Measurements from ENCODE around the gene OIP5. TPM values are rescaled to one million over a fixed set of nuclear protein-coding genes. Genes with fewer than 3 reads are reported as not detected.
"Not testable (repeated sequence)": the region's sequence is repeated elsewhere in the genome, so short reads cannot be mapped to it uniquely, and the experiment has no call there.

OIP5 gene
- total RNA-seq, 4 donors from 2014 or later, result 0.76 to 1.9 (median 1.5) TPM

DNA sequence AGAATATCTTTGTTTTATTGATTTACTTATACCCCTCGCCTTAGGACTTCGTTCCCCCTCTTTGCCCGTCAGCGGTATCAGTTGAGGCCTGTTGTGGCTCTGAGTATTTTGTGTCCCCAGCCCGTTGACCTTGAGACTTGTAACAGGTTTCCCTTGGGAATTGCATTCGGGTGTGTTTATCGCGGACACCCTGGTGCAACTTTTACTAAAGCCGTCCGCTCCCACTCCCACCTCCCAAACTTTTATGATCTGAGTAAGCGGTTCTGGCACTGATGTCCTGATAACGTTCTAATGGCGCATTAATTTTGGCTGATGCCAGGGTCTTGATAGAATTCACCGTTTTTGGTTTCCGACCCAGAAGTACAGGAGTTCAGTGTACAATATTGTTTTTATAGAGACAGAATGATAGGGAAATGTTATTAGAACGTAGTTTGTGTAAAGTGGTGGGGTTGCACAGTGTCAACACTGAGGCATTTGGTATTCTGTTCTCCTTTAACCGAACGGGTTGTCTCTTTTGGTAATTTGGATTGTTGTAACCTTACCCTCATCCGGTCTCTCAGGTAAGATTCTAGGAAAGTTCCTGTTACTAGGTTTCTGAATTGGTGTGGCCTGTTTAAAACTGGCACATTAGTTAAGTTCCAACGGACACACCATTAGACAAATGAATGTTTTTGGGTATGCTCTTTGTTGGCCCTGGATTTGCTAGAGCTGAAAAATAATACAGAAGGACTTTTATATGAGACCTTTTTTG is 47.8 kb downstream of the OIP5 start:
- 1% methylated on average over 20 of the region's 20 CpGs for WGBS, 2 donors
- DNase-seq (ENCODE audit: low spot score in 2 of 2), result peak; percentile 17 to 75

DNA sequence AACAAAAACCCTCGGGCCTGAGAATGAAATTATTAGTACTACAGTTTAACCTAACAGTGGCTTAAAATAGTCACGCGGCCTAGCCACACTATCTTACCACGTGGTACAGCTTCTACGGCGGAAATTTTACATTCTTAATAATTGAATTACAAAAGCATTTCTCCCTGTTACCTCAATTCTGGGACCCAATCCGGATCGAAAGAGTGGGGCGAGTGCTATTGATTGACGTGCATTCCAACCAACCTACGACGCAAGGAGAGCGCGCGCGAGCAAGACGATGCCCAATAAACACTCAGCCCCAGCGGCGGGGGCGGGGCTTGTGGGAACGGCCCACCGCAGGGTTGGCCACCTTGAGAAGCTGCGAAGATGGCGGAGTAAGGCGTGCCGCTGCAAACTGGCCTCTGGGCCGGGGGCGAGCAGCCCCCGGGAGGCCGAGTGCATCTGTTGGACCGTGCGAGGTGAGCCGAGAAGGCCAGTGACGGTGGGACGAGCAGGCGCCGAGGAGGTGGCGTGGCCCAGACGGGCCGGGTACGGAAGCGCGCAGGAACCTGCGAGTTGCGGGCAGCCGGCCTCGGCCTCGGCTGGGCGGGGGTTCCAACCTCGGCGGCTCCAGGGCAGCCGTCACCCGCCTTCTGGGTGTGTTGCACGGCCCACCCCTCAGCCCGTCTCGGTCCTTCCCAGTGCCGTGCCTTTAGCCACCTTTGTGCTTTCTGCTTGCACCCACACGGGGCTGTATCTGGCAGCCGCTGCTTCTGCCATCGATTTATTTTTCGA is 48.6 kb downstream of the OIP5 start:
- 1% methylated on average over 58 to 60 of the region's 61 CpGs for WGBS, 2 donors
- TF ChIP-seq, protein P1, sequence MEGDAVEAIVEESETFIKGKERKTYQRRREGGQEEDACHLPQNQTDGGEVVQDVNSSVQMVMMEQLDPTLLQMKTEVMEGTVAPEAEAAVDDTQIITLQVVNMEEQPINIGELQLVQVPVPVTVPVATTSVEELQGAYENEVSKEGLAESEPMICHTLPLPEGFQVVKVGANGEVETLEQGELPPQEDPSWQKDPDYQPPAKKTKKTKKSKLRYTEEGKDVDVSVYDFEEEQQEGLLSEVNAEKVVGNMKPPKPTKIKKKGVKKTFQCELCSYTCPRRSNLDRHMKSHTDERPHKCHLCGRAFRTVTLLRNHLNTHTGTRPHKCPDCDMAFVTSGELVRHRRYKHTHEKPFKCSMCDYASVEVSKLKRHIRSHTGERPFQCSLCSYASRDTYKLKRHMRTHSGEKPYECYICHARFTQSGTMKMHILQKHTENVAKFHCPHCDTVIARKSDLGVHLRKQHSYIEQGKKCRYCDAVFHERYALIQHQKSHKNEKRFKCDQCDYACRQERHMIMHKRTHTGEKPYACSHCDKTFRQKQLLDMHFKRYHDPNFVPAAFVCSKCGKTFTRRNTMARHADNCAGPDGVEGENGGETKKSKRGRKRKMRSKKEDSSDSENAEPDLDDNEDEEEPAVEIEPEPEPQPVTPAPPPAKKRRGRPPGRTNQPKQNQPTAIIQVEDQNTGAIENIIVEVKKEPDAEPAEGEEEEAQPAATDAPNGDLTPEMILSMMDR (IDR thresholded peaks at IDR 0.05), result no peak
- no peak for TF ChIP-seq POLR2A (IDR thresholded peaks at IDR 0.05)
- H3K4me3 ChIP-seq (ENCODE audit: low read depth, poor library complexity, severe bottlenecking), result peak overlapping the region; percentile 79
- DNase-seq (ENCODE audit: low spot score in 2 of 2), result peak; percentile 98 to 99
- intact Hi-C loops (cut with DNase I; ENCODE audit: low total_unique reads), result no loop called here

More for the DNA sequence above, 47.8 kb downstream of the OIP5 start:
- intact Hi-C loops (cut with DNase I; ENCODE audit: low total_unique reads), result no loop called here
- TF ChIP-seq, protein P1 (IDR thresholded peaks at IDR 0.05), result no peak
- TF ChIP-seq POLR2A (IDR thresholded peaks at IDR 0.05), result no peak
- H3K4me3 ChIP-seq (ENCODE audit: low read depth, poor library complexity, severe bottlenecking), result peak overlapping the region; percentile 79

DNA sequence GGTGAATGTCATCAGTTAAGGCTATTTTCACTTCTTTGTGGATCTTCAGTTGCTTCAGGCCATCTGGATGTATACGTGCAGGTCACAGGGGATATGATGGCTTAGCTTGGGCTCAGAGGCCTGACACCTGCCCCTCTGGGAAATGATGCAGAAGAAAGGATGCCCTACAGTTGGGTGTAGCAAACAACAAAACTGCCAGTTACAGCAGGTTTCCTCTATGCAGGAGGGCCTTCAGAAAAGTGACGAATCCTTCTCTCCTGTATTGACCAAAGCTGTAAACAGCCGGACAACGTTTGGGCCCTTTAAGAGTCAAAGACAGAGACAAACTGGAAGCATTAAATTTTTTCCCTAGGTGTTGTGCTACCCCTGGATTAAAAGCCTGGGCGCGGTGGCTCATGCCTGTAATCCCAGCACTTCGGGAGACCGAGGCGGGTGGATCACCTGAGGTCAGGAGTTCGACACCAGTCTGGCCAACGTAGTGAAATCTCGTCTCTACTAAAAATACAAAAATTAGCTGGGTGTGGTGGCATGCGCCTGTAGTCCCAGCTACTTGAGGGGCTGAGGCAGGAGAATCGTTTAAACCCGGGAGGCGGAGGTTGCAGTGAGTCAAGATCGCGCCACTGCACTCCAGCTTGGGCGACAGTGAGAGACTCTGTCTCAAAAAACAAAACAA is 49.3 kb downstream of the OIP5 start:
- intact Hi-C loops (cut with DNase I; ENCODE audit: low total_unique reads), result not testable (repeated sequence)
- 39 to 40% methylated on average over 19 of the region's 19 CpGs for WGBS, 2 donors
- peak overlapping the region; percentile 79 for H3K4me3 ChIP-seq (ENCODE audit: low read depth, poor library complexity, severe bottlenecking)
- peak in 1 of 2 donors; percentile 76 for DNase-seq (ENCODE audit: low spot score in 2 of 2)

DNA sequence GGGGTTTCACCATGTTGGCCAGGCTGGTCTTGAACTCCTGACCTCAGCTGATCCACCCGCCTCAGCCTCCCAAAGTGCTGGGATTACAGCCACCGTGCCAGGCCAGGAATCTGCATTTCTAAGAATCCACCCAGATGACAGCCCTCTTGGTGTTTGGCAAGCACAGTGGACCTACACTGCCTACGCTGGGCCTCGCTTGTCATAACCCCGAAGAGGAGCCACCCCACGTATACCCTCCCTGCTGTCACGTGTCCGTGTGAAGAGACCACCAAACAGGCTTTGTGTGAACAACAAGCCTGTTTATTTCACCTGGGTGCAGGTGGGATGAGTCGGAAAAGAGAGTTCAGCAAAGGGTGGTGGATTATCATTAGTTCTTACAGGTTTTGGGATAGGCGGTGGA is 50.0 kb downstream of the OIP5 start:
- intact Hi-C loops (cut with DNase I; ENCODE audit: low total_unique reads); H3K4me3 ChIP-seq (ENCODE audit: low read depth, poor library complexity, severe bottlenecking): not testable (repeated sequence)
- DNase-seq (ENCODE audit: low spot score in 2 of 2), result peak in 1 of 2 donors; percentile 79
- 95 to 96% methylated on average over 10 of the region's 10 CpGs for WGBS, 2 donors

DNA sequence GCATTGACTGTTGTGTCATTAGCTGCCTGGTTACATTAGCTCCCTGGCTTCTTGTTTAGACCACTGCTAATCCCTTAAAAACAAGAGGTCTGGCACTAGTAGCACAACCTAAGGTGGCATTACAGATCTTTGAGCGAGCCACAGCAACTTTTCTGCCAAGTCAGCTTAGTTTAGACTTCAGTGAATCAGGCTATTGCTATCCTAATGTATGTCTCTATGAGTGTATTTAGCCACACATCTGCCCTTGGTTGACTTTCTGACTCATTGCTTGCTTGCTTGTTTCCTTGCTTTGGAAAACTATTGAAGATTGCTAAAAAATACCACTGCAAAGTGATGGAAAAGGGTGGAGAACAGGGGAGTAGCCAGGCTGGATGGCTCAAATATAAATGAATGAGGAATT is 51.2 kb downstream of the OIP5 start:
- TF ChIP-seq, protein P1 (IDR thresholded peaks at IDR 0.05), result no peak
- no peak for TF ChIP-seq POLR2A (IDR thresholded peaks at IDR 0.05)
- 74 to 78% methylated on average over 1 of the region's 1 CpG for WGBS, 2 donors
- no peak for DNase-seq (ENCODE audit: low spot score in 2 of 2)
- intact Hi-C loops (cut with DNase I; ENCODE audit: low total_unique reads), result no loop called here
- no peak overlapping the region for H3K4me3 ChIP-seq (ENCODE audit: low read depth, poor library complexity, severe bottlenecking)

DNA sequence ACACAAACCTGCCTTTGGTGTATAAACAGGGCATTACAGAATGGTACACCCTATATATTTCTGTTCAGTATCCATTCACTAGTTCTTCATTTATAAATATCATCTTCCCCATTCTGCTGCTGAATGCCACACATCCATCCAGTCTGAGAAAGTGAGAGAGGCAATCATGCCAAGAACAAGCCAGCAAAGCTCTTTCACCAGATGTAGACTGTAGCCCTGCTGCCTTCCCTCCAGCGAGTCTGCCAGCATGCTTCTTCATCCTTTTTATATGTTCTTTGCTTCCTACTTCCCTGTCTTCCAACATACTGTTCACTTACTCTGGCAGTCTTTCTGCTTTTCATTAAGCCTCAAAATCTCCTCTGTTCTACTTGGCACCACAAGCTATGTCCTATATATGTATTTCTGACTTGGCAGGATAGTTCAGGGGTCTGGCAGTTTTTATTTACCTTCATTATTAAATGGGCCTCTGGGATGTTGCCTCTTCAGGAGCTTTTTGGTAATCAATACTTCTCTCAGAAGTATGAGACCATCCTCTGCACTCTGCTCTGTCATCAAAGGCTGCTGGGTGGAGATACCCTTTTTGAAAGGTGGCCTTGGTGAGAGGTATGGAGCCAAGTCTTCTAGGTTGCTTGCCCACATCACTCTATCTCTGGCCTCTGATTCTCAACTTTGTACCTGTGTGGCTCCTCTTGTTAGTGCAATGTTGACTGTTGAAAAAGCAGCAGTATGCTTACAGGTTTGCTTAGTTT is 52.7 kb downstream of the OIP5 start:
- H3K4me3 ChIP-seq (ENCODE audit: low read depth, poor library complexity, severe bottlenecking), result no peak overlapping the region
- no peak for TF ChIP-seq POLR2A (IDR thresholded peaks at IDR 0.05)
- TF ChIP-seq, protein P1 (IDR thresholded peaks at IDR 0.05), result no peak
- intact Hi-C loops (cut with DNase I; ENCODE audit: low total_unique reads), result no loop called here
- WGBS, 2 donors, result 72 to 77% methylated on average over 1 of the region's 1 CpG
- DNase-seq (ENCODE audit: low spot score in 2 of 2), result peak in 1 of 2 donors; percentile 45
